GM18909 (cell line): Measurements from ENCODE around the gene CRACDL.
"Not testable (repeated sequence)": the region's sequence is repeated elsewhere in the genome, so short reads cannot be mapped to it uniquely, and the experiment has no call there.

ENCODE experiments used
- ATAC-seq: cut with Tn5 transposase; IDR thresholded peaks from one replicate; pipeline ENCODE4 v1.9.1; 2021; ENCODE audit warnings: mild to moderate bottlenecking; ENCODE audit not compliant: unreplicated experiment, poor library complexity

CRACDL gene

GRCh38 chr2:98909317-98910211 lies 26.5 kb downstream of the CRACDL start:
- no peak for ATAC-seq

GRCh38 chr2:98908931-98909316 lies 27.1 kb downstream of the CRACDL start:
- no peak for ATAC-seq

DNA sequence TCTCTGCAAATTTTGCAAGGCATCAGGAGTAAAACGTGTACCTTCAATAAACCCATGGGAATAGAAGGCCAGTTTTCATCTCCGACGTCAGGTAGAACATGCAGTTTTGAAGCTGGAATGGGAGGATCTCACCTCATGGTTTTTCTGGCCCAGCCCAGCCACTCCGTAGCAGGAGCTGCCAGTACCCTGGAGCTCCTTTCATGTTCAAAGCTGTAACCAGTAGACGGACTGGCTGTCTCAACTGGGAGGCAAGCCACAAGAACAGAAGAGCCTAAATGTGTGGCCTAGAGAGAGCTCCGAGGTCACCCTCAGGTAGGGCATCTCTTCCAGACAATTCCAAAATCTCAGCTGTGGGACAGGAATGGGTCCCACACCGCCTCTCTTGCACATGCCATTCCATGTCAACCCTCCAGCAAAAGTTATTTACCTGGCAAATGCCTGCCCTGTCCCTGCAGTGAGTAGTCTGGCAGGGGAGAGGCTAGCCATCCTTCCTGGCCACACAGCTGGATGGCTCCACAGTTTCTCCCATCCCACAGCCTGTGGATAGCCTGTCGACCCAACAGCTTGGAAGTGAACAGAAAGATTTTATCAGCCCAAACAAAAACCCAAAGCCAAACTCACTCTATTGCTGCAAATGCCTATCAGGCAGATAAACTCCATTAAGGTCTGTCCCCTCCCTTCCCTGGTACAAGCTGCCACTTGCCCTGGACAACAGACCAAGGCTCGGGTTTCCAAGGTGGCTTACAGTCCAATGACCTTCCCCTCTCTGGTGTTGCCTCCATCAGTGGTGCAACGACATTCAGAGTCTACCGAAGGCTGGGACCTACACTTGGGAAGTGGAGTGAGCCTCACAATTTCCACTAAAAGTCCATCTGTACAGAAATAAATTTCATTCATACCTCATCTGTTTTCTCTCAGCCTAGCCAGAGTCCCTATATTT lies 27.8 kb downstream of the CRACDL start:
- no peak for ATAC-seq

DNA sequence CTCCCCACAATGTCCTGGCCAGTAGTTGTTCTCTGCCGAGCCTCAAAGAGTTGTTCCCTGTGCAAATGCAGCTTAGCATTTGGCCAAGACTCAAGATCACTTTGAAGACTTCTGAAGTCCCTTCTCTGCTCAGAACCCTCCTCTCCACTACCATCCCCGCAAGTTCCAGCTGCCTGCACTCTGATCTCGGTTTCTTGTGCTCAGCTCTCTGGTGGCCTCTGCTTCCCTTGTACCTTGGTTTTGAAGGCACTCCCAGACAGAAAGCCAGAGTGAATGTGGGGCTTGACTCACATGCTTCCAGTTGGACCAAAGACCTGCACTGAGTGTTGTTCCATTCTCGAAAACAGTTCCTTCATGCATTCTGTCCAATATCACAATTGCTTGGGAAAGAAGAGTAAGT lies 28.6 kb downstream of the CRACDL start:
- no peak for ATAC-seq

DNA sequence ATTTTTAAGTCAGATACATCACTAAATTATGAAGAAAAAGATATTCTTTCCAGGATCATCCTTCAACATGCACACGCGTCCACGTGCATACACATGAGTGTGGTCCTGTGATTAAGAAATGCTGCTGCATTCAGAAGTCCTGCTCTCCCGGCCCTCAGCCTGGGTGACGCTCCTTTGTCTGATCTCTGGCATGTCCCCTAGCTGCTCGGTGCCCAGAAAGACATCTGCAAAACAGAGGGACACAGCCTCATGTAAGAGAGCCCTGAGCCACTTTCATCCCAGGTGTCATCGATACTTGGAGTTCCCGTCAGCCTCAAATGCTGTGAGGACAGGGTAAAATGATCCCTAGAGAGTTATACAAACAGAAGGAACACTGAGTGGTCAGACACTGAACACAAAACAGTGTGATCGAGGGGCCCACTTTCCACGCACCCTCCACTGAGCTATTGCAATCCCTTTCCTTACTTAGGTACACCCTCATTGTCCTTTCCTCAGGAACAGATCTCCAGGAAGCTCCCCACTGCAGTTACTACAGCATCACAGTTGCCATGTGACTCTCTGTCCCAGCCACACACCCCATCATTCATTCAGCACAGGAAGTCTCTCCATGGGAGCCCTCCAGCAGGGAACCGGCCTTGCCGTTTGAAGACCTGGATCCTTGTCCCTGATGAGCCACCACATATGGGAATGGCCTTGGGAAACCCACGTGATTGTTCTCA lies 32.1 kb downstream of the CRACDL start:
- no peak for ATAC-seq

- no peak for ATAC-seq
Observed at GRCh38 chr2:98903064-98903355, 33.0 kb downstream of the CRACDL start.

DNA sequence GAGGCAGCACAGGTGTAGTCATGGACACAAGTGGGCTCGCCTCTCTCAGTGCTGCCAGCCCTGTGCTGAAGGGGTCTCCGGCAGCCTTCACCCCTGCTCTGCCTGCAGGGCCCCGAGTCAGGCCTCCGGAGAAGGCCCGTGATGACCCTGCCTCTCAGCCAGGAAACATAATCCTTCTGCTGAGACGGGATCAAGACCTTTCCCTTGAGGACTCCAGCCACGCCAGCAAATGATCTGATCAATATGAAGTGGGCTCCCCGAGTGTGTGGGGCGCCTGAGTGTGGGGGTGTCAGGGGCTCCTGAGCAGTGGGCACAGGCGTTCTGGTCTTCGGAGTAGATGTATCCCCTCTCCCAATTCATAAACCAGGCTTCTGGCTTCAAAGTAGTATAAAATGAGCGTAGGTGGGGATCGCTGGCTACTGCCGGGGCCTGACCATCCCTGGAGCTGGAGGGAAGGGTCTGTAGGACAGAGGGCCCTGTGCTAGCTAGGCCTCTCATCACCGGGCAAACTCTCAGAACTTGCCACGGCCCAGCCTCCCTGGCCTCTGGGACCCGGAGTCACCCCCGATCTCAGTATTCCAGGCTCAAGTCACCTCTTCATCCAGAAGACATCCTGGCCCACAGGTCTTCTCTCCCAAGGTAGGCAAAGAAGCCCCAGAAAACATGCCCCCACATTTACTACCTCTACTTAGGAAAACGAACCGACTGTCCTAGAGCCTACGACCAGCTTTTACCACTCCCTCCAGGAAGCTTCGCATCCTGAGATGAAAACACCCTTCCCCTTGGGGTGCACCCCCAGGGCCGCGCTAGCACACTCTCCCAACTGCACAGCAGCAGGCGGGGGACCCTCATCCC lies 33.6 kb downstream of the CRACDL start:
- no peak for ATAC-seq

GRCh38 chr2:98901702-98902101 lies 34.3 kb downstream of the CRACDL start:
- ATAC-seq = no peak

GRCh38 chr2:98901291-98901690 lies 34.7 kb downstream of the CRACDL start:
- ATAC-seq = no peak

- ATAC-seq = no peak
Observed at GRCh38 chr2:98900721-98901120, 35.3 kb downstream of the CRACDL start.

GRCh38 chr2:98899703-98900078 lies 36.3 kb downstream of the CRACDL start:
- not testable (repeated sequence) for ATAC-seq

GRCh38 chr2:98899041-98899702 lies 36.9 kb downstream of the CRACDL start:
- no peak for ATAC-seq

DNA sequence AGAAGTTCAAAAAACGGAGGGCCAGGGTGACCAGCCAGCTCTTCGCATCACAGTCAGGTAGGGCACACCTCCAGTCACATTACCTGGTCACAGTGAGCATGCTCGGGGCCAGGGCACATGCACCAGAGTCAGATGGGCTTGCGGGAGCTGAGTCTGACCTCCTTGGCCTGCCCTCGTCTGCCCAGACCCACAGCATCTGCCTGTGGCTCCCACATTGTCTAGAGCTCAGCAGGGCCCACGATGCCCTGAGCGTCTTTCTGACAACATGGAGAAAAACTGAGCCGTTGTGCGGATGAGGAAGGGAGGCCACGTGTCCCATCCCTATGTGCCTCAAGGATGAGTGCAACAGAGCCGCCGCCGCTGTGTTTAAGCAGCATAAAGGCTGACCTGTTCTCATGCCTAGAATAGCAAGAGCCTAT lies 37.6 kb downstream of the CRACDL start:
- no peak for ATAC-seq

DNA sequence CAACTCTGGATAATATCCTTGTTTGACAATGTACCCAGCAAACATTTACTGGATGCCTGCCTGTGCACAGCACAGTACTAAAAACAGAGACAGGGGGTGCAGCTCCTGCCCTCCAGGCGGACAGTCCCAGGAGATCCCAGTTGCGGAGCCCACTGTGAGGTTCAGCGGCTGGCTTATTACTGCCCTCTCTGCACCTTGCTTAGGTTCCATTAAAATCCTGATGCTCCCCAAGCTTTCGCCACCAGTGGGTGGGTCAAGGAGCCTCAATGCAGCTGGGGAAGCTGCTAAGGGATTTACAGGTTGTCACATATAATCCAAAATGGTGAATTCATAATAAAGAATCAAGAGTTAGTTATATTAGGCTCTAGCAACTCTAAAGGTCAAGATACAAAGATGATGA lies 38.3 kb downstream of the CRACDL start:
- ATAC-seq = no peak

- ATAC-seq = no peak
Observed at GRCh38 chr2:98896944-98897343, 39.1 kb downstream of the CRACDL start.

- ATAC-seq = no peak
Observed at GRCh38 chr2:98896416-98896815, 39.6 kb downstream of the CRACDL start.

GRCh38 chr2:98895901-98896300 lies 40.1 kb downstream of the CRACDL start:
- ATAC-seq = no peak

GRCh38 chr2:98895221-98895620 lies 40.8 kb downstream of the CRACDL start:
- no peak for ATAC-seq

DNA sequence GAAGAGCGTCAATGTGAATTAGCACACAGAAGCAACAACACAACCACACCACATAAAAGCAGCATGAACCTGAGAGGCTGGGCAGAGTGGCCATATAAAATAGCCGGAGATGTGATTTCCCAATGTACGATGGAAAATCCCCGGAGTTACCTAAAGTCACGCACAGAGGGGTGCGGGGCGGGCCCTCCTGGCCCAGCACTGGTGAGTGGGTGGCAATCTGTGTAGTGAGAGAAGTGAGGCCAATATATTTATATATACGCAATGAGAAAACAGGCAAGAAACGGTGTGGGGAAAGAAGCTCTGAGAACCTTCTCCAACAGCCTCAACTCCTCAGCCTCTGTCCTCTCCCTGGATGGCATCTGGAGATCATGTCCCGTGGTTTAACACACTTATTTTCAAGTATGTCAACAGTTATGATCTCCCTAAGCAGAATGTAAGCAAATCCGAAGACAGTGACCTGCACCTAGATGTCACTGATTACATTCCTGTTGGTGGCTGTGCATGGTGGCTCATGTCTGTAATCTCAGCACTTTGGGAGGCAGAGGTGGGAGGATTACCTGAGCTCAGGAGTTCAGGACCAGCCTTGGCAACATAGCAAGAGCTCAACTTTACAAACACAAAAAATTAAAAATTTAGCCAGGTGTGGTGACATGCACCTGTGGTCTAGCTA lies 41.6 kb downstream of the CRACDL start:
- ATAC-seq = no peak
